ENCODE data around the gene STAT5A. TPM values are rescaled to one million over a fixed set of nuclear protein-coding genes. Genes with fewer than 3 reads are reported as not detected.

The STAT5A gene
- total RNA-seq, 4 donors from 2014 or later: 32.1 to 56.0 (median 45.6) TPM

- H3K36me3 ChIP-seq: no peaks in the 10 kb centered on the region
- no peak overlapping the region for H3K4me3 ChIP-seq
- 84% methylated on average over 3 of the region's 3 CpGs for WGBS
- no peaks in the 10 kb centered on the region for H3K27me3 ChIP-seq
- no peak for DNase-seq (ENCODE audit: low spot score in 2 of 2)
- no peak overlapping the region for H3K27ac ChIP-seq
- TF ChIP-seq POLR2AphosphoS5 (IDR thresholded peaks at IDR 0.05) (no peak), POLR2A (IDR thresholded peaks at IDR 0.05) (no peak), EP300 (IDR thresholded peaks at IDR 0.05) (no peak)
- TF ChIP-seq, protein P1, sequence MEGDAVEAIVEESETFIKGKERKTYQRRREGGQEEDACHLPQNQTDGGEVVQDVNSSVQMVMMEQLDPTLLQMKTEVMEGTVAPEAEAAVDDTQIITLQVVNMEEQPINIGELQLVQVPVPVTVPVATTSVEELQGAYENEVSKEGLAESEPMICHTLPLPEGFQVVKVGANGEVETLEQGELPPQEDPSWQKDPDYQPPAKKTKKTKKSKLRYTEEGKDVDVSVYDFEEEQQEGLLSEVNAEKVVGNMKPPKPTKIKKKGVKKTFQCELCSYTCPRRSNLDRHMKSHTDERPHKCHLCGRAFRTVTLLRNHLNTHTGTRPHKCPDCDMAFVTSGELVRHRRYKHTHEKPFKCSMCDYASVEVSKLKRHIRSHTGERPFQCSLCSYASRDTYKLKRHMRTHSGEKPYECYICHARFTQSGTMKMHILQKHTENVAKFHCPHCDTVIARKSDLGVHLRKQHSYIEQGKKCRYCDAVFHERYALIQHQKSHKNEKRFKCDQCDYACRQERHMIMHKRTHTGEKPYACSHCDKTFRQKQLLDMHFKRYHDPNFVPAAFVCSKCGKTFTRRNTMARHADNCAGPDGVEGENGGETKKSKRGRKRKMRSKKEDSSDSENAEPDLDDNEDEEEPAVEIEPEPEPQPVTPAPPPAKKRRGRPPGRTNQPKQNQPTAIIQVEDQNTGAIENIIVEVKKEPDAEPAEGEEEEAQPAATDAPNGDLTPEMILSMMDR (IDR thresholded peaks at IDR 0.05): no peak
- no peaks in the 10 kb centered on the region for H3K9me3 ChIP-seq
- peaks cover 27% of the 10 kb centered on the region for H3K4me1 ChIP-seq
Observed at GRCh38 chr17:42271006-42271778, 17.1 kb upstream of the STAT5A start.

DNA sequence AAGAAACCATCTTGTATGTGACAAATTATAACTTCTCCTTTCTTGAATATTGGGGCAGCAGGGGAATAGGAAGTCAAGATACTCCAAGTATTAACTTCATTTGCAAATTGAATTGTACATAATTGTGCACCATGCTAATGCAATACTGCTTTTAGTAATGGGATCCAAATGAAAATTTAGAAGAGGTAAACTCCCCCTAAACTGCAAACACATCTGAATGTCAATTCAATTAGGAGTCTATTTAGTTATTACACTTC is 16.6 kb upstream of the STAT5A start:
- Histone ChIP-seq H3K27me3 (no peaks in the 10 kb centered on the region), H3K4me3 (no peak overlapping the region), H3K36me3 (no peaks in the 10 kb centered on the region), H3K27ac (no peak overlapping the region), H3K4me1 (peaks cover 28% of the 10 kb centered on the region), H3K9me3 (no peaks in the 10 kb centered on the region)
- TF ChIP-seq EP300 (IDR thresholded peaks at IDR 0.05): no peak
- DNase-seq (ENCODE audit: low spot score in 2 of 2): no peak

DNA sequence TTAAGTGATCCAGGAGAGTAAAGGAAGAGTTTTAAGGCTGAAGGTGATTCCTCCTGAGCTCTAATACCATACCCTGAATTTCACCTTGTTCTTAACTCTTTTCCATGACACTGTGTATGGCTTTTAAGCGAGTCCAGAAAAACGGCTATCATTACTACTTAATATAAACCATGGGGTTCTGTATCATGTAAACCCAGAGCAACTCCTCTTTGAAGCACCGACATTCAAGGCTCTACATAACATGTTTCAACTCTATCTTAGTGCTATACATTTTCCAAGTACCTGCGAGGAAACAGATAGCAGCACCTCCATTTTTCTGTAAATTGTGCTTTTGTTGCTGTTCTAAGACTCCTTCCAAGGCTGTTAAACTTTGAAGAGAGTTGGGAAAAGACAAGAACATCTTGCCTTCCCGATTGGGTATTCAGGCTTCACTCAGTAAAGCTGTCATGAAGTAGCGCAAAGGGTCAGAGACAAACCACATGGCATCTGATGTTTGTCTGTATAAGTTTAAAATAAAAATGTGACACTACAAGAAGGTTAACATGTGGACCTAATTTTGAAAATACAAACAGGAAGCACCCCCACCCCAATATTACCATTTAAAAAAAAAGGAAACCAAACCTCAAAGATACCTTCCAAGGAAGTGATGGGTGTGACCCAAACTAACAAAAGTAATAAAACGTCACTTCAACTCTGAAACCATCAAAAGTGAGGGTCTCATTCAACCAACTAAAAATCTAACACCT is 16.0 kb upstream of the STAT5A start:
- H3K27me3 ChIP-seq: no peaks in the 10 kb centered on the region
- no peak overlapping the region for H3K4me3 ChIP-seq
- H3K9me3 ChIP-seq: no peaks in the 10 kb centered on the region
- DNase-seq (ENCODE audit: low spot score in 2 of 2): no peak
- no peak overlapping the region for H3K27ac ChIP-seq
- no peaks in the 10 kb centered on the region for H3K36me3 ChIP-seq
- H3K4me1 ChIP-seq: peaks cover 32% of the 10 kb centered on the region
- WGBS: 78% methylated on average over 7 of the region's 7 CpGs
- TF ChIP-seq EP300 (IDR thresholded peaks at IDR 0.05) (no peak), POLR2AphosphoS5 (IDR thresholded peaks at IDR 0.05) (no peak), POLR2A (IDR thresholded peaks at IDR 0.05) (no peak)

DNA sequence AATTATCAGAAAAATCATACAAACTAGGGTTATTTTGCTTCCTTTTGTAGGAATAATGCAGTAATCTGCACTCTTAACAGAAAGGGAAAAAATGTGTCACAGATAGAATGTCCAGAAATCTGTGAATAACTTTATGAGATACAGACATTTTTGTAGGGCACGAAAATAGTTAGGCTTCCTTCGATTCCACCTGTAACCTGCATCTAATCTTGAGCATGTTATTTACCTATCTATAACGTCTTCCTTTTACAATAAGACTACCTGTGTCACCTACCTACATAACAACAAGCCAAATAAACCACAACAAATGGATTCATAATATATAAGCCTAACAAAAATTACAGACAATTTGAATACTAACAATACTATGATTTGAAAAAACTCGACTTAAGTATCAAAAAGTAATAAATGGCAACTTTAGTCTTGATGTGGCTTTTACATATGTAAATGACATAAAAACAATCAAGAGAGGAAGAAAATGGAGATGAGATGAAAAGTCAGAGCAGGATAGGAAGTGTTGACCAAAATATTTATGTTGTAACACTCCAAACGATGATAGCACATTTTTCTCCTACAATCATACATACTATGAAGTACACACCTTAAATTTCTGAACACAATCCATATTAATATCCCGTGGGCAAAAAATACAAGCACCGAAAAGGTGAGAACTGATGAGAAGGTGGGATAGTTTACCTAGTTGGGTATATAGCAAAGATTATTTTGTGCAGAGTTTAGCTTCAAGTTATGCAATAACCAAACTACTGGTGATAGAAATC is 14.6 kb upstream of the STAT5A start:
- 70% methylated on average over 7 of the region's 7 CpGs for WGBS

DNA sequence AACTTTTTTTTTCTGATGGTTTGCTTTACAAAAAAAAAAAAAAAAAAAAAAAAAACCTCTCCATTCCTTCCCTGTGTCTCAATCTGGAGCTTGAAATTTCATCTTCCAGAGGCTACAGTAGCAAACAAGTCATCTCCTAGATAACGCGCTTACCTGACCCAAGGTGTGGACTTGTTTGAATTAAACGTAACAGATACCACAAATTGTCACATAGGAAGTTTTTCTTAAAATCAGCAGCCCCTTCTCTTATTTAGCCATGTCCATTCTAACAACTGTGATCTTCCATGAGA is 14.1 kb upstream of the STAT5A start:
- 90% methylated on average over 3 of the region's 3 CpGs for WGBS
- H3K4me1 ChIP-seq: peaks cover 33% of the 10 kb centered on the region
- H3K27ac ChIP-seq: no peak overlapping the region
- H3K36me3 ChIP-seq: no peaks in the 10 kb centered on the region
- no peaks in the 10 kb centered on the region for H3K27me3 ChIP-seq
- no peak for TF ChIP-seq POLR2AphosphoS5 (IDR thresholded peaks at IDR 0.05)
- no peak for TF ChIP-seq POLR2A (IDR thresholded peaks at IDR 0.05)
- TF ChIP-seq EP300 (IDR thresholded peaks at IDR 0.05): no peak
- TF ChIP-seq, protein P1 (IDR thresholded peaks at IDR 0.05): no peak
- no peak overlapping the region for H3K4me3 ChIP-seq
- H3K9me3 ChIP-seq: no peaks in the 10 kb centered on the region
- no peak for DNase-seq (ENCODE audit: low spot score in 2 of 2)

More for the DNA sequence above, 14.6 kb upstream of the STAT5A start:
- H3K4me3 ChIP-seq: no peak overlapping the region
- no peaks in the 10 kb centered on the region for H3K36me3 ChIP-seq
- H3K9me3 ChIP-seq: no peaks in the 10 kb centered on the region
- H3K27ac ChIP-seq: no peak overlapping the region
- H3K4me1 ChIP-seq: peaks cover 33% of the 10 kb centered on the region
- no peaks in the 10 kb centered on the region for H3K27me3 ChIP-seq
- TF ChIP-seq, protein P1 (IDR thresholded peaks at IDR 0.05): no peak
- TF ChIP-seq POLR2AphosphoS5 (IDR thresholded peaks at IDR 0.05): no peak
- no peak for TF ChIP-seq POLR2A (IDR thresholded peaks at IDR 0.05)
- no peak for TF ChIP-seq EP300 (IDR thresholded peaks at IDR 0.05)
- DNase-seq (ENCODE audit: low spot score in 2 of 2): no peak
